Keratinocyte (primary cell): Measurements from ENCODE around the gene KATNA1.

Source experiments
- CTCF ChIP-seq, 3 experiments: IDR thresholded peaks in 1 of 3; conservative IDR thresholded peaks in 1 of 3; optimal IDR thresholded peaks in 1 of 3; 2 replicates in 2 of 3; 3 replicates in 1 of 3; pipeline versions ENCODE3 to v1.5.1; 2011; ENCODE audit warnings: low read length in 3 of 3, mild to moderate bottlenecking in 3 of 3, moderate library complexity in 2 of 3, control low read depth in 1 of 3, inconsistent platforms in 1 of 3; ENCODE audit not compliant: insufficient read depth in 2 of 3; ENCODE audit errors: extremely low read depth in 1 of 3
- EZH2 ChIP-seq: IDR thresholded peaks from one replicate; pipeline ENCODE4 v1.6.1; 2012; ENCODE audit warnings: inconsistent platforms, mild to moderate bottlenecking, low read length, moderate library complexity

- TF ChIP-seq CTCF (optimal IDR thresholded peaks at IDR 0.05 in 1 of 3, IDR thresholded peaks at IDR 0.05 in 1 of 3, conservative IDR thresholded peaks at IDR 0.05 in 1 of 3; ENCODE audit: extremely low read depth in 1 of 3, insufficient read depth in 2 of 3, low read length in 3 of 3) (no peak), EZH2 (no peak)
Measured at GRCh38 chr6:149634315-149634714, 14.2 kb downstream of the KATNA1 start.
